ENCODE results near the gene MYO15B.

GRCh38 chr17:75561927-75562603 is 25.5 kb upstream of the MYO15B start:
- TF ChIP-seq POLR2A (IDR thresholded peaks at IDR 0.05) (no peak), CTCF (IDR thresholded peaks at IDR 0.05) (no peak), POLR2AphosphoS5 (IDR thresholded peaks at IDR 0.05) (no peak), EP300 (IDR thresholded peaks at IDR 0.05) (no peak)

All from stomach (tissue), 4 donors.